ENCODE data around the gene DHX16. TPM values are rescaled to one million over a fixed set of nuclear protein-coding genes. Genes with fewer than 3 reads are reported as not detected.

DHX16 gene
- total RNA-seq, 4 donors from 2014 or later: 25.0 to 37.0 (median 32.9) TPM

DNA sequence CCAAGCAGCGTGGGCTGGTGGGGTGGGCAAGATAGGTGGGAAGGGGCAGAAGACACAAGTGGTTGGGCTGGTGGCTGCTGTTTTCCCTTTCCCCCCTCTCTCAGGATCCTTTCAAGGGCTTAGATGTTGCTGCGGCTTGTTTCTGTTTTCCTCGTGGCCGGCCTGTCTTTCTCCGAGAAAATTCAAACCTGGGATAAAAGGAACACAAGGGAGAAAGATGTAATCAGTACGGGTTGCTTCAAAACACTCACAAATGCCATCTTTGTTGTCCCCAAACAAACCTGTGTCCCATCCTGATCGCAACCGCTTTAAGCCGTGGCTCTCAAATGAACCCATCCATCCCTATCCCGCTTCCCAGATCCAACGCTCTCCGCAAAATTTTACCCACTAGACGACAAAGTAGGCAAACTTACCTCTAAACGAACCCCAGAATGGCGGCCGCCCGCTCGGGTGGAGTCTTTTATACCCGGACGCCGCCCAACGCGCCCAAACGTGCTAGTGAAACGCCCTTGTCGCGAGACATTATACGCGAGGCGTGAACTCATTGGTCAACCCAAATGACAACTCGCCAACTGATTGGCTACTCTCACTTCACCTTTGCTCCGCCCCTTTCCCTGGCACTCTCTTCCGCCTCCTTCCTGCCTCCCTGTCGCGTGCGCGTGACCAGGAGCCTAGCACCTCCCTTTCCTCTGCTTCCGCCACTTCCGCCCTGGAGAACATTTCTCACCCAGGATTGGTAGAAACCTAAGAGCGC lies 55.8 kb downstream of the DHX16 start, which contains the start of gene PPP1R10:
TSS of gene PPP1R10 (minus strand) at position 433 of the 754 bp plus-strand sequence. CDS start 7,299 bp downstream, outside the sequence.
- TF ChIP-seq, protein P1, sequence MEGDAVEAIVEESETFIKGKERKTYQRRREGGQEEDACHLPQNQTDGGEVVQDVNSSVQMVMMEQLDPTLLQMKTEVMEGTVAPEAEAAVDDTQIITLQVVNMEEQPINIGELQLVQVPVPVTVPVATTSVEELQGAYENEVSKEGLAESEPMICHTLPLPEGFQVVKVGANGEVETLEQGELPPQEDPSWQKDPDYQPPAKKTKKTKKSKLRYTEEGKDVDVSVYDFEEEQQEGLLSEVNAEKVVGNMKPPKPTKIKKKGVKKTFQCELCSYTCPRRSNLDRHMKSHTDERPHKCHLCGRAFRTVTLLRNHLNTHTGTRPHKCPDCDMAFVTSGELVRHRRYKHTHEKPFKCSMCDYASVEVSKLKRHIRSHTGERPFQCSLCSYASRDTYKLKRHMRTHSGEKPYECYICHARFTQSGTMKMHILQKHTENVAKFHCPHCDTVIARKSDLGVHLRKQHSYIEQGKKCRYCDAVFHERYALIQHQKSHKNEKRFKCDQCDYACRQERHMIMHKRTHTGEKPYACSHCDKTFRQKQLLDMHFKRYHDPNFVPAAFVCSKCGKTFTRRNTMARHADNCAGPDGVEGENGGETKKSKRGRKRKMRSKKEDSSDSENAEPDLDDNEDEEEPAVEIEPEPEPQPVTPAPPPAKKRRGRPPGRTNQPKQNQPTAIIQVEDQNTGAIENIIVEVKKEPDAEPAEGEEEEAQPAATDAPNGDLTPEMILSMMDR (IDR thresholded peaks at IDR 0.05): no peak
- peak in 1 of 2 donors; percentile 98 for TF ChIP-seq POLR2A (IDR thresholded peaks at IDR 0.05)
- H3K4me3 ChIP-seq (ENCODE audit: low read depth, poor library complexity, severe bottlenecking): peak within 1 kb of the TSS; percentile 88
- intact Hi-C loops (cut with DNase I; ENCODE audit: low total_unique reads): no loop called here
- WGBS, 2 donors: 0% methylated on average over 40 of the region's 40 CpGs
- peak; percentile 100 for DNase-seq (ENCODE audit: low spot score in 2 of 2)

DNA sequence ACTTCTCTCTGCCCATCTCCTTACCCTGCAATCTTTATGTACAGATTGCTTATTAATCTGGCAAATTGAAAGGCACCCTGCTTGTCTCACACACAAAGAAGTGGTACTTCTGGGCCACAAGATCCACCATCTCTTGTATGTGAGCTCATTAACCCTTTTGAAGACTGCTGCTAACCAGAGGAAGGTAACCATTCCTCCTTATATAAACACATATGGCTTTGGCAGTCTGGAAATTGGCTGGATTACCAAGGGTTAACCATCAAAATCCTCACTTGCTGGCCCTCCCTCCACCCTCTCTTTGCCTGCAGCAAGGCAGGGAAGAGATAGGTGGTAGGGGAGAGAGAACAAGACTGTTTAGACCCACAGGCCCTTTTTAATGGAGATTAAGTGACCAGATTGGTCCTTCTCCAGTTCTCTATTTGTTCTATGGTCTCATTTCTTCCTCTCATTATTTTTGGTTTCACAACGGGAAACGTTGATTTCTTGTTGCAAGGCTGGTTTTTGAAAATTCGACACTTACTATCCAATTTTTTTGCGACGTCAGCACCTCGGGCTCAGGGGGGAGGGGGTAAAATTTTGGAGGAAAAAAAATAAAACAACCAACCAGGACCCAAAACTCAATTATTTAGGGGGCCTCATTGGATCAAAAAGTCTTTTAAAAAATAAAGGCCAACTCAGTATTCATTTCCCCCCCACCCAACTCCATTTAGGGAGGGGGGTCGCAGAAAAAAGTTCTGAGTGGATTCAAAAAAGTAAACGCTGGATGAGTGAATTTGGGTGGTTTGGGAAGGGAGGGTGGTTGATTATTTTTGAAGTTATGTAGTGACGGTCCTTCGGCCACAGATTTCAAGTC lies 56.6 kb downstream of the DHX16 start:
- H3K4me3 ChIP-seq (ENCODE audit: low read depth, poor library complexity, severe bottlenecking): peak overlapping the region; percentile 88
- peak in 1 of 2 donors; percentile 35 for DNase-seq (ENCODE audit: low spot score in 2 of 2)
- 0 to 1% methylated on average over 10 of the region's 10 CpGs for WGBS, 2 donors
- TF ChIP-seq, protein P1 (IDR thresholded peaks at IDR 0.05): no peak
- TF ChIP-seq POLR2A (IDR thresholded peaks at IDR 0.05): no peak
- intact Hi-C loops (cut with DNase I; ENCODE audit: low total_unique reads): no loop called here

DNA sequence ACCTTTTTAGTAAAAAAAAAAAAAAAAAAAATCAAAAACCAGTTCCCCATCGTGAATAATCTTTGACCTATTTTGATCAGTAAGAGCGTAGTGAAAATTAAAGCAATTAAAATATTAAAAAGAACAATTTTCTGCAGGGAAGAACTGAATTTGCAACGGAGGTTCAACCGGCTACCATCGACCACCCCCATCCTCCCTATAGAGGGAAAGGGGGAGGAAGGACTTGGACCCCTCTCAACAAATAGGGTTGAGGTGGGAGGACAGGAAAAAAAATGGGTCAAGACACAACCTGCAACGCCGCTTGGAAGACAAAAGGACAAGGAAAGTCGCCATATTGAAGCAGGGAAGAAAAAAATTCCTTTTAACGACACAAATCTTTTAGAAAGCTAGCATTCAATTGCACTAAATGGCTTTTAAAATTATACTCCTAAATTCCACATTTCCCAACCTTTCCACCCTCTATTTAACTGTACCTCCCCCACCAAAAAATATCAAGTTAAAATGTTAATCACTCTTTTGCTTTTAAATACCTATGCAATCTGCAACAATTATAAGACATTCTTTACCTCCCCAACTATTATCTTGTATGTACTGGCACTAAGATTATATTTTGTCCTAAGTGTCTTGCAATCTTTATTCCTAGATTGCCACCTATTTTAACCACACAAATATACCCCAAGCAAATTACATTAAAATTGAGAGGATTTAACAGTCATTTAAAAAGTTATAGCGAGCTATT lies 57.4 kb downstream of the DHX16 start:
- intact Hi-C loops (cut with DNase I; ENCODE audit: low total_unique reads): no loop called here
- peak overlapping the region; percentile 88 for H3K4me3 ChIP-seq (ENCODE audit: low read depth, poor library complexity, severe bottlenecking)
- peak in 1 of 2 donors; percentile 47 for DNase-seq (ENCODE audit: low spot score in 2 of 2)
- TF ChIP-seq POLR2A (IDR thresholded peaks at IDR 0.05): no peak
- TF ChIP-seq, protein P1 (IDR thresholded peaks at IDR 0.05): no peak
- 0 to 1% methylated on average over 10 of the region's 10 CpGs for WGBS, 2 donors

DNA sequence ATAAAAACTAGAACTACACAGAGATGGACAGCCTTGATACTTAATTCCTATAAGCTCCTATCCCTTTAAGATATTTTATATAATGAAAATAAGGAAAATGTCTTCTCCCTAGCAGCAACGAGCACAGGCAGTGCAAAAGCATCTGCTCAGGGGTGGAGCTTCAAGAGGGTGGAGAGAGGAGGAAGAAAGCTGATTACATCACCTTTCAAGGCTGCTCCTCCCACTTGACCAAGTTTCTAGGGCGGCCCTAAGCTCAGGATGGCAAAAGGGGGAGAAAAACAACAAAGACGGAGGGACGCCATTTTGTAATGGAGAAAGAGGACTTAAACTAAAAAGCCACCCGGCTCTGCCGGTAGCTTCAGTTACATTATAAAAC lies 58.0 kb downstream of the DHX16 start:
- TF ChIP-seq, protein P1 (IDR thresholded peaks at IDR 0.05): no peak
- TF ChIP-seq POLR2A (IDR thresholded peaks at IDR 0.05): no peak
- DNase-seq (ENCODE audit: low spot score in 2 of 2): peak; percentile 94 to 95
- intact Hi-C loops (cut with DNase I; ENCODE audit: low total_unique reads): no loop called here
- H3K4me3 ChIP-seq (ENCODE audit: low read depth, poor library complexity, severe bottlenecking): no peak overlapping the region
- WGBS, 2 donors: 0 to 1% methylated on average over 6 of the region's 6 CpGs

DNA sequence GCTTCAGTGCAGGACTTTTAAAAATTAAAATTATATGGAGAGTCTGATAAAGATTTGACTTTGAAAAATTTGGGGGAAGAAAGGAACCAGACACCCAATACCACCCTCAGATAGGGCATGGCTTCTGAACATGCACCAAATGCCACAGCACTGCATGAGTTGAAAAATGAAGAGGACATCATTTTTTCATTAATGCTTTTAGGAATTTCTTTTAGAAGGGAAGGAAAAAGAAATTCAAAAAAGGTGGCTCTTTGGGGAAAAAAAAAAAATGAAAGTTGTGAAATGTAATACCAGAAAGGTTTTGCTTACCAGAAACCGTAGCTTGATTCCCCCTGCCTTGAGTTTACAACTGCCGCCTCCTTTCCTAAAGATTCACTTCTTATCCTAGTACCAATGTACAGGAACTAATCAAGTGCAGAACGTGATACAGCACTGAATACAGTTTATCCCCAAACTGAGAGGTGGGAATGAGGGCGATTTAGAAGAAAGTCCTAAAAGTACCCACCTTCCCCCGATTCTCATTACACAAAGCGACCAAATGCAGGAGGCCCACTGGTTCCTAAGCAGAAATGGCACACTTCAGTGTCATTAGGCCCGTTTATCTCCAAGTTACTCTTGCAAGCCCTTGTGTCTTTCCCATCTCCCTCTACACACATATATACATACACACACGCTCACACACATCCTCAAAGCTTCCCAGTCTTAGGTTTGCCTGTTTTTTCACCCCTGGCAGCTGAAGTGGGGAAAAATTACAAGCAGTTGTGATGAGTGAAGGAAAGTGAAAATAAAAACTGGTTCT lies 58.6 kb downstream of the DHX16 start:
- no peak for DNase-seq (ENCODE audit: low spot score in 2 of 2)
- no peak overlapping the region for H3K4me3 ChIP-seq (ENCODE audit: low read depth, poor library complexity, severe bottlenecking)
- WGBS, 2 donors: 13 to 18% methylated on average over 8 of the region's 8 CpGs
- intact Hi-C loops (cut with DNase I; ENCODE audit: low total_unique reads): no loop called here
- TF ChIP-seq, protein P1 (IDR thresholded peaks at IDR 0.05): no peak
- no peak for TF ChIP-seq POLR2A (IDR thresholded peaks at IDR 0.05)

All from lower leg skin (tissue), 4 donors.